Measurements from ENCODE around the gene NLGN1.

NLGN1 gene

GRCh38 chr3:173734895-173735294, 337.4 kb downstream of the NLGN1 start:
- peaks cover 2% of the 10 kb centered on the region for H3K9me3 Mint-ChIP-seq
- H3K27me3 Mint-ChIP-seq = no peaks in the 10 kb centered on the region
- H3K4me1 Mint-ChIP-seq = no peaks in the 10 kb centered on the region
- no peak overlapping the region for H3K4me3 Mint-ChIP-seq
- no peaks in the 10 kb centered on the region for H3K36me3 Mint-ChIP-seq
- H3K27ac Mint-ChIP-seq = no peak overlapping the region
- ATAC-seq = no peak

GRCh38 chr3:173735841-173736240, 338.3 kb downstream of the NLGN1 start:
- H3K4me3 Mint-ChIP-seq = no peak overlapping the region
- H3K36me3 Mint-ChIP-seq = no peaks in the 10 kb centered on the region
- H3K9me3 Mint-ChIP-seq = peaks cover 2% of the 10 kb centered on the region
- no peaks in the 10 kb centered on the region for H3K4me1 Mint-ChIP-seq
- no peak for ATAC-seq
- no peak overlapping the region for H3K27ac Mint-ChIP-seq
- no peaks in the 10 kb centered on the region for H3K27me3 Mint-ChIP-seq

GRCh38 chr3:173737167-173737808, 339.7 kb downstream of the NLGN1 start:
- Mint-ChIP-seq H3K36me3 (no peaks in the 10 kb centered on the region), H3K4me3 (no peak overlapping the region), H3K4me1 (no peaks in the 10 kb centered on the region), H3K9me3 (peaks cover 2% of the 10 kb centered on the region), H3K27ac (no peak overlapping the region), H3K27me3 (no peaks in the 10 kb centered on the region)
- ATAC-seq = no peak

- Mint-ChIP-seq H3K36me3 (no peaks in the 10 kb centered on the region), H3K4me1 (no peaks in the 10 kb centered on the region), H3K9me3 (peaks cover 2% of the 10 kb centered on the region), H3K27me3 (no peaks in the 10 kb centered on the region), H3K27ac (no peak overlapping the region), H3K4me3 (no peak overlapping the region)
- ATAC-seq = no peak
These were observed 342.2 kb downstream of the NLGN1 start for GRCh38 chr3:173739726-173740125.

- Mint-ChIP-seq H3K27ac (no peak overlapping the region), H3K36me3 (no peaks in the 10 kb centered on the region), H3K27me3 (no peaks in the 10 kb centered on the region), H3K9me3 (peaks cover 5% of the 10 kb centered on the region), H3K4me1 (no peaks in the 10 kb centered on the region), H3K4me3 (no peak overlapping the region)
- ATAC-seq = no peak
These were observed 344.9 kb downstream of the NLGN1 start for GRCh38 chr3:173742491-173742890.

- ATAC-seq = no peak
- Mint-ChIP-seq H3K36me3 (no peaks in the 10 kb centered on the region), H3K27ac (no peak overlapping the region), H3K4me1 (no peaks in the 10 kb centered on the region), H3K9me3 (peaks cover 5% of the 10 kb centered on the region), H3K27me3 (no peaks in the 10 kb centered on the region), H3K4me3 (no peak overlapping the region)
These were observed 345.6 kb downstream of the NLGN1 start for GRCh38 chr3:173743111-173743510.

- Mint-ChIP-seq H3K36me3 (no peaks in the 10 kb centered on the region), H3K4me3 (no peak overlapping the region), H3K4me1 (no peaks in the 10 kb centered on the region), H3K27ac (no peak overlapping the region), H3K27me3 (no peaks in the 10 kb centered on the region), H3K9me3 (peaks cover 3% of the 10 kb centered on the region)
- ATAC-seq = no peak
These were observed 346.0 kb downstream of the NLGN1 start for GRCh38 chr3:173743516-173743915.

- no peak for ATAC-seq
- no peaks in the 10 kb centered on the region for H3K27me3 Mint-ChIP-seq
- no peaks in the 10 kb centered on the region for H3K36me3 Mint-ChIP-seq
- H3K4me1 Mint-ChIP-seq = no peaks in the 10 kb centered on the region
- peaks cover 3% of the 10 kb centered on the region for H3K9me3 Mint-ChIP-seq
- H3K27ac Mint-ChIP-seq = no peak overlapping the region
- H3K4me3 Mint-ChIP-seq = no peak overlapping the region
These were observed 346.9 kb downstream of the NLGN1 start for GRCh38 chr3:173744479-173744878.

- H3K4me1 Mint-ChIP-seq = no peaks in the 10 kb centered on the region
- no peak for ATAC-seq
- no peak overlapping the region for H3K27ac Mint-ChIP-seq
- no peaks in the 10 kb centered on the region for H3K36me3 Mint-ChIP-seq
- H3K9me3 Mint-ChIP-seq = peaks cover 3% of the 10 kb centered on the region
- no peak overlapping the region for H3K4me3 Mint-ChIP-seq
- no peaks in the 10 kb centered on the region for H3K27me3 Mint-ChIP-seq
These were observed 347.4 kb downstream of the NLGN1 start for GRCh38 chr3:173744895-173745294.

GRCh38 chr3:173745952-173746682, 348.6 kb downstream of the NLGN1 start:
- no peak overlapping the region for H3K4me3 Mint-ChIP-seq
- no peak for ATAC-seq
- no peaks in the 10 kb centered on the region for H3K4me1 Mint-ChIP-seq

GRCh38 chr3:173747427-173747826, 349.9 kb downstream of the NLGN1 start:
- Mint-ChIP-seq H3K27ac (no peak overlapping the region), H3K36me3 (no peaks in the 10 kb centered on the region), H3K9me3 (peaks cover 3% of the 10 kb centered on the region), H3K4me3 (no peak overlapping the region), H3K4me1 (no peaks in the 10 kb centered on the region), H3K27me3 (no peaks in the 10 kb centered on the region)
- ATAC-seq = no peak

More at GRCh38 chr3:173745952-173746682, 348.6 kb downstream of the NLGN1 start:
- H3K36me3 Mint-ChIP-seq = no peaks in the 10 kb centered on the region
- no peak overlapping the region for H3K27ac Mint-ChIP-seq
- no peaks in the 10 kb centered on the region for H3K27me3 Mint-ChIP-seq
- H3K9me3 Mint-ChIP-seq = peaks cover 3% of the 10 kb centered on the region

GRCh38 chr3:173748105-173748504, 350.6 kb downstream of the NLGN1 start:
- Mint-ChIP-seq H3K9me3 (peaks cover 3% of the 10 kb centered on the region), H3K27me3 (no peaks in the 10 kb centered on the region), H3K27ac (no peak overlapping the region), H3K4me1 (no peaks in the 10 kb centered on the region), H3K4me3 (no peak overlapping the region), H3K36me3 (no peaks in the 10 kb centered on the region)
- ATAC-seq = no peak

- H3K36me3 Mint-ChIP-seq = no peaks in the 10 kb centered on the region
- ATAC-seq = no peak
- H3K4me3 Mint-ChIP-seq = no peak overlapping the region
These were observed 352.6 kb downstream of the NLGN1 start for GRCh38 chr3:173750095-173750494.

GRCh38 chr3:173750591-173750990, 353.0 kb downstream of the NLGN1 start:
- Mint-ChIP-seq H3K4me1 (no peaks in the 10 kb centered on the region), H3K27ac (no peak overlapping the region), H3K36me3 (no peaks in the 10 kb centered on the region), H3K9me3 (peaks cover 3% of the 10 kb centered on the region), H3K4me3 (no peak overlapping the region), H3K27me3 (no peaks in the 10 kb centered on the region)
- no peak for ATAC-seq

More at GRCh38 chr3:173750095-173750494, 352.6 kb downstream of the NLGN1 start:
- Mint-ChIP-seq H3K27ac (no peak overlapping the region), H3K9me3 (peaks cover 3% of the 10 kb centered on the region), H3K4me1 (no peaks in the 10 kb centered on the region), H3K27me3 (no peaks in the 10 kb centered on the region)

- Mint-ChIP-seq H3K4me1 (no peaks in the 10 kb centered on the region), H3K27ac (no peak overlapping the region), H3K27me3 (no peaks in the 10 kb centered on the region), H3K36me3 (no peaks in the 10 kb centered on the region), H3K4me3 (no peak overlapping the region), H3K9me3 (no peaks in the 10 kb centered on the region)
- ATAC-seq = no peak
These were observed 356.0 kb downstream of the NLGN1 start for GRCh38 chr3:173753593-173753992.

- no peaks in the 10 kb centered on the region for H3K27me3 Mint-ChIP-seq
- no peaks in the 10 kb centered on the region for H3K4me1 Mint-ChIP-seq
- no peaks in the 10 kb centered on the region for H3K9me3 Mint-ChIP-seq
- no peak overlapping the region for H3K4me3 Mint-ChIP-seq
- ATAC-seq = no peak
- H3K27ac Mint-ChIP-seq = no peak overlapping the region
- H3K36me3 Mint-ChIP-seq = no peaks in the 10 kb centered on the region
These were observed 357.6 kb downstream of the NLGN1 start for GRCh38 chr3:173755161-173755560.

Measured in stimulated activated memory B cell treated with anti-CD40 and anti-IgM and Interleukin-4, amounts not matched to agents 10 μg/mL and 1 μg/mL and 100 μg/mL, for 72 hours (primary cell).